NCI-H748 (cell line): Measurements from ENCODE around the gene UBE3D.
A peak's percentile ranks its signal among the peaks of the same experiment; 100 is the strongest.

Experiments used
- DNase-seq: peaks from one replicate; lab custom pipeline; 2025; ENCODE audit not compliant: unreplicated experiment; lab: John Stamatoyannopoulos, UW

The UBE3D gene, protein sequence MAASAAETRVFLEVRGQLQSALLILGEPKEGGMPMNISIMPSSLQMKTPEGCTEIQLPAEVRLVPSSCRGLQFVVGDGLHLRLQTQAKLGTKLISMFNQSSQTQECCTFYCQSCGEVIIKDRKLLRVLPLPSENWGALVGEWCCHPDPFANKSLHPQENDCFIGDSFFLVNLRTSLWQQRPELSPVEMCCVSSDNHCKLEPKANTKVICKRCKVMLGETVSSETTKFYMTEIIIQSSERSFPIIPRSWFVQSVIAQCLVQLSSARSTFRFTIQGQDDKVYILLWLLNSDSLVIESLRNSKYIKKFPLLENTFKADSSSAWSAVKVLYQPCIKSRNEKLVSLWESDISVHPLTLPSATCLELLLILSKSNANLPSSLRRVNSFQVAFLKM

GRCh38 chr6:83065511-83066192 is at the start of gene UBE3D:
TSS of gene UBE3D (minus strand) at chr6:83065841. CDS start at chr6:83065718, 123 bp downstream.
- DNase-seq = peak; percentile 88

GRCh38 chr6:83114164-83114563 is 48.5 kb upstream of the UBE3D start:
- no peak for DNase-seq

DNA sequence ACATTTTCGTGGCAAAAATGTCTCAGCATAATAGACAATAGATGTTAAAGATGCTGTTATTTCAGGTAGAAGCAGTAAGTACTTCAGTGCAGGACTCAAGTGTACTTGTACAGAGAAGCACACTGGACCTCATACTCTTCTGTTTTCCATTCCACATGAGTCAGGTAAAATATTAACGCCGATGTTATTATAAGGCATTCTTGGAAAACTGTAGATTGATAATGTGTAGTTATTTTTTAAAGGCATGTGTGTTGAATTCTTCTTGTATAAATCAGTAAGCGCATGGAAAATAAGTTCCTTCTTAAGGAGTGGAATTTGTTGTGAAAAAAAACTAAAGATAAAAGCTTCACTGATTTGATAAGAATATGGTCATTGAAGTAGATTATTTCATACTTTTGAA is 47.6 kb upstream of the UBE3D start:
- no peak for DNase-seq

GRCh38 chr6:83108378-83108777 is 42.7 kb upstream of the UBE3D start:
- no peak for DNase-seq

DNA sequence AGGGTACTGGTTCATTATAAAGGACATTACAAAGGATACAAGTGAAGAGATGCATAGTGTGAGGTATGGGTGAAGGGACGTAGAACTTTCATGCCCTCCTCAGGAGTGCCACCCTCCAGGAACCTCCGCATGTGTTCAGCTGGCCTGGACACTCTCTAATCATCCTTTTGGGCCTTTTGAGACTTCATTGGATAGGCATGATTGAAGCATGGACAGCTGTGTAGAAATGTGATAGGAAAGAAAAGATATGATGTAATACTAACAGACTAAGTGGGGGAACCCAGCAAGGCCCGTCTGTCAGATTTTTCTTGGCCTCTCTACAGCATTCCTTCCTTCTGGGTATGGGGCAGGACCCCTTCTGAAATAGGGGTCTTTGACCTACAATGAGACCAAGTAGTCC is 32.9 kb upstream of the UBE3D start:
- DNase-seq = no peak

- DNase-seq = no peak
These were observed 32.0 kb upstream of the UBE3D start for GRCh38 chr6:83097675-83098074.

- no peak for DNase-seq
These were observed 31.6 kb upstream of the UBE3D start for GRCh38 chr6:83097204-83097603.

- no peak for DNase-seq
These were observed 31.1 kb upstream of the UBE3D start for GRCh38 chr6:83096791-83097190.

DNA sequence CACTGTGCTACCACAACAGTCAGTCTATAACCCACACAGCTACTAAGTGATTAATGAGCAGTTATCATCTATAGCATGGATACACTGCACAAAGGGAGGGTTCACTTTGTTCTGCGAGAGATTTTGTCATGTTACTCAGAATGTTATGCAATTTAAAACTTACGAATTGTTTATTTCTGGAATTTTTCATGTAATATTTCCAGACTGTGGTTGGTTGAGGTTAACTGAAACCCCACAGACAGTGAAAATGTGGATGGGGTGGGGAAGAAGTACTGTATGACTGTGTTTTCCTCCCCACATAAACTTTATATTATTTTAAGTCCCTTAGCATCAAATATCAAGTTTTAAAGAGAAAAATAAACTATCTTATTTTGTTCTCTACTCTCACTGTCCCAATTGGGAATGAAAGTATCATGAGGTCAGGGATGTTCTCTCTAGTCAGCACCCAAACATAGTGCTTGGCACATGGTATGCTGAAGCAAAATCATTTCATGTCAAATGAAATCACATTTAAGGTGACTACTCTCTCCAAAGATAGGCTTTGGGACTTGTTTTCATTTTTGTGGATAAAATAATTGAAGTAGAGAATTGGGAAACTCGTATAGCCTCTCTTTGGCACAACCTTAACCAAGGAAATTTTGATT is 27.2 kb upstream of the UBE3D start:
- no peak for DNase-seq

DNA sequence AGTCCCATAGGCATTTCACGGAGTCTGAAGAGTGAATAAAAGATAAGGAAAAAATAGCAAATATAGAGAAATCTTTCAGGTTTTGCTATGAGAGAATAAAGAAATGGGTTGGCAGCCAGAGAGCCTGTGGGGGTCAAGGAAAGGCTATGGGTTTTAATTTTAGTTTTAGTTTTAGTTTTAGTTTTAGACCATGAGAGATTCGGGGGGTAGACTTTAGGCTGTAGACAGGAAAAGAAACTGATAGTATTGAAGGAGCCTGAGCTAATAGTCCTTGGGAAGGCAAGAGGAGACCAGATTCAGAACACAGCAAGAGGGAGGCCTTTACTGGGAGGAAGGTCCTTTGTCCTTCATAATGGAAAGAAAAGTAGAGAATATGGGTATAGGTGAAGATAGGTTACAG is 21.1 kb upstream of the UBE3D start:
- no peak for DNase-seq

- DNase-seq = peak; percentile 50
These were observed 17.8 kb upstream of the UBE3D start for GRCh38 chr6:83083476-83083875.

DNA sequence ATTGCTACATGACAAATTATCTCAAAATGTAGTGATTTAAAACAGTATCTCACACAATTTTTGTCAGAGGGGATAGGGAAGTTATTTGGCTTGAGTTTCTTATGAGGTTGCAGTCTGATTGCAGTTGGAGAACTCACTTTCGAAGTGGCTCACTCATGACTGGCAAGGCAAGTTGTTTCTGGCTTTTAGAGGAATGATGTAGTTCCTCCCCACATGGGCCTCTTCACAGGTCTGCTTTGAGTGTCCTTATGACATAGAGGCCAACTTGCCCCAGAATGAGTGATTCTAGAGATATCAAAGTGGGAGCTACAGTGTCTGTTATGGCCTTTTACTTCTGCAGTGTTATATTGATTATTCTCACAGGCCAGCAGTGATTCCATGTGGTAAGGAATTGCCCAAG is 8.0 kb upstream of the UBE3D start:
- DNase-seq = no peak

DNA sequence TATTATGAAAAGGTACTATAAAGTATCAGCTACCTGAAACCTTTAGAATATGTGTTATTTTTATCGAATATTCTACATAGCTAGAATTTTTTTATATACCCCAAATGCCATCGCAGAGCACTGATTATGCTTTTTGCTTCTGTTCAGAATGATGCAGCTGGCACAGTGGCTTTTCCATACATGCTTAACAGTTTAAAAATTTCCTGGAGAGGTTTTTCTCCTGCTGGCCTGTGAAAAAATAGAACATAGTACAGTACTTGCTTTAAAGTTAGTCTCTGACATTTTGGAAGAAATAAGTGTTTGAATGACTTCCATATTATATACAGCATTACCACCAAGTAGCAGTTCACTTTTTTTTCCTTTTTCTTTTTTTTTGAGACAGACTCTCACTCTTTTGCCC is 7.1 kb upstream of the UBE3D start:
- DNase-seq = no peak

DNA sequence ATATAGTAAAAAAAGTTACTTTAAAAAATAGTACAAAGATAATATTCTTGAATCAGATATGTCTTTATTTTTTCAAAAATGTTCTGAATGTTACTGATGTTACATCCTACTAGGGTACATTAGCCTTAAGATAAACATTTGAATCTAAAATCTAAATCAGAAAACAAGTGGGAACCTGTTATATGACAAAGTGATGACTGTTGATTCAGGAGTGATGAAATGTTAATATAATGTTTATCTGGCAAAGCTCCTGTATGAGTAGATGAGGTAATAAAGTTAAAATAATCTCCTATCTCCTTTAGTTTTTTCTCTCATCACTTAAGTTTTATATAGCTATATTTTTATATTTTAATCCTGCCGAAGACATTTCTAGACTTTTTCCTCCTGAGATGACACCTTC is 6.1 kb upstream of the UBE3D start:
- no peak for DNase-seq

DNA sequence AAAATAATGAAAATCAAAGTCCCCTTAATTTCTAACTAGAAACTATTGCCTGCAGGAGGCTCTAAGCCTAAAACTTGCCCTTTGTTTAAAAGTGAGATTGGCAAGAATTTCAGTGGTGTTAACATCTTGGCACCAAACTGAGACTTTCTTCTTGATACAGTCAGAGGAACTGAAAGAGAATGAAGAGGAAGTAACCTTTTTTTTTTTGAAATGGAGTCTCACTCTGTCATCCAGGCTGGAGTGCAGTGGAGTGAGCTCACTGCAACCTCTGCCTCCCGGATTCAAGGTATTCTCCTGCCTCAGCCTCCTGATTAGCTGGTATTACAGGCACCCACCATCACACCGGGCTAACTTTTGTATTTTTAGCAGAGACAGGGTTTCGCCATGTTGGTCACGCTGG is 5.4 kb upstream of the UBE3D start:
- DNase-seq = no peak

- no peak for DNase-seq
These were observed 4.0 kb upstream of the UBE3D start for GRCh38 chr6:83069633-83070032.

- DNase-seq = peak; percentile 23
These were observed 3.0 kb upstream of the UBE3D start for GRCh38 chr6:83068616-83069015.

DNA sequence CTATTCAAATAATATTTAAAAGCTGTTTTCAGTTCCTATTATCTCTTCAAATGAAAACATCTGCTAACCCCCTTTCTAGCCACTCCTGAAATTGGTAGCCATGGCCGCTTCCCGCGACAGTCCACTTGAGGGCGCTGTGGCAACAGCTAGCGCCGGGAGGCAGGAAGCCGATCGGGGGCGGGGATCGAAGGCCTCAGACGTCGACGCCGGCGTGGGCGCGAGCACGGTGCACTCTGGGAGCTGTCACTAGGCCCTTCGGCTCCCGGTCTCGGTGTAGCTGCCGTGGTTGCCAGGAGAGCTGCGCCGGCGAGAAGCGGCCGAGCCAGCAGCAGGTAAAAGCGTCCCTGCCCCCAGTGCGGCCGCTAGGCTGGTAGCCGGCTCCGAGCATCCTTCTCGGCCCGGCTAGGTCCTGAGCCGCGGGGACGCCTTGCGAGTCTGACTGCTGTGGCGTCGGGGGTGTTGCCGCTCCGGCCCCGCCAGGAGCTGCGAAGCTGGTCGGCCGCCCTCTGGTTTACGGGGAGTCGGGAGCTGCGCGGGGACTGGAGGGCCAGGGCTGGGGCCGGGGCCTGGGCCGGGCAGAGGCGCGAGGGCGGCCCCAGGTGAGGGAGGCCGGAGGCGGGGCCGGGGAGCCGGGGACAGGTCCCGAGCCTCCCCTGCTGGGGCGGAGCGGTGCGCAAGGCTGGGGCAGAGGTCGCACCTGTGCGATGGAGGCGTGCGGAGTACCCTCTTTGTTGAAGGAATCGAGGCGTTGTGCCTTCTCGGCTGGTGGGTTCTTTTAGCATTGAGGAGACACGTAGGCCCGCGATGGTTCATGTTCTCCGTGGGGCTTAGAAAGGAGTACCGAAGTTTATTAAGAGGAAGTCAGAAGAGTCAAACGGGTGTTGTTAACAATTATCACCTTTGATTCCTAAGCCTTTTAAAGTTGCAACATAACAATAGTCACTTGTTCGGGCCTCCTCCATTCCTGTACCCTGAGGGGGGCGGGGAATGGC is 2.1 kb upstream of the UBE3D start, which contains the start of gene DOP1A:
Gene DOP1A, plus strand, starts transcription at position 224 of the 992 bp plus-strand sequence. CDS start 29,307 bp downstream, outside the sequence.
- peak; percentile 98 for DNase-seq

- no peak for DNase-seq
These were observed 3.4 kb downstream of the UBE3D start for GRCh38 chr6:83062225-83062624.

DNA sequence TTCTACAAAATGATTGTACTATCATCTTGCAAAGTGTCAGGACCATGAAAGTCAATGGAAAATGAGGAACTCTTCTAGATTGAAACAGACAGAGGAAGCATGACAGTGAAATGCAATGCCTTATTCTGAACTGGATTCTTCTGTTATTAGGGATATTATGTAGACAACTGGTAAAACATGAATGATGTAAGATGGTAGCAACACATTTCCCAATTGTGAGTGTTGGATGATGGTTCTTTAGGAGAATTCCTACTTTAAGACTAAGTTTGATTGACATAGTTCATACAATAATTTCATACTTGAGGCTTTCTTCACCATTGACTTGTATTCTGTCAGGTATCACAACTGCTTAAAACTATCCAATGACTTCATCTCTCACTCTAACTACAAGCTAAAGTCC is 4.5 kb downstream of the UBE3D start:
- DNase-seq = no peak
